Measurements from ENCODE around the gene RARG. TPM values are rescaled to one million over a fixed set of nuclear protein-coding genes. Genes with fewer than 3 reads are reported as not detected.

Gene RARG
- total RNA-seq, 1 donor from 2014 or later = 29.8 TPM

GRCh38 chr12:53221203-53222080 lies 10.6 kb downstream of the RARG start:
- TF ChIP-seq, protein P1, sequence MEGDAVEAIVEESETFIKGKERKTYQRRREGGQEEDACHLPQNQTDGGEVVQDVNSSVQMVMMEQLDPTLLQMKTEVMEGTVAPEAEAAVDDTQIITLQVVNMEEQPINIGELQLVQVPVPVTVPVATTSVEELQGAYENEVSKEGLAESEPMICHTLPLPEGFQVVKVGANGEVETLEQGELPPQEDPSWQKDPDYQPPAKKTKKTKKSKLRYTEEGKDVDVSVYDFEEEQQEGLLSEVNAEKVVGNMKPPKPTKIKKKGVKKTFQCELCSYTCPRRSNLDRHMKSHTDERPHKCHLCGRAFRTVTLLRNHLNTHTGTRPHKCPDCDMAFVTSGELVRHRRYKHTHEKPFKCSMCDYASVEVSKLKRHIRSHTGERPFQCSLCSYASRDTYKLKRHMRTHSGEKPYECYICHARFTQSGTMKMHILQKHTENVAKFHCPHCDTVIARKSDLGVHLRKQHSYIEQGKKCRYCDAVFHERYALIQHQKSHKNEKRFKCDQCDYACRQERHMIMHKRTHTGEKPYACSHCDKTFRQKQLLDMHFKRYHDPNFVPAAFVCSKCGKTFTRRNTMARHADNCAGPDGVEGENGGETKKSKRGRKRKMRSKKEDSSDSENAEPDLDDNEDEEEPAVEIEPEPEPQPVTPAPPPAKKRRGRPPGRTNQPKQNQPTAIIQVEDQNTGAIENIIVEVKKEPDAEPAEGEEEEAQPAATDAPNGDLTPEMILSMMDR (IDR thresholded peaks at IDR 0.05) = peak; percentile 7 to 19 (median 12)
- peak in 1 of 2 donors; percentile 85 for DNase-seq (ENCODE audit: low spot score in 2 of 2)
- peak overlapping the region; percentile 85 to 90 for H3K4me3 ChIP-seq

GRCh38 chr12:53220694-53221202 lies 11.3 kb downstream of the RARG start:
- TF ChIP-seq, protein P1 (IDR thresholded peaks at IDR 0.05) = no peak
- intact Hi-C loops (cut with DNase I) = loop anchor here (1.0 to 10.0 kb wide), 3 partner anchors 11 to 1176 kb away; partner anchors contain the start of gene ESPL1
- H3K36me3 ChIP-seq = no peaks in the 10 kb centered on the region
- no peaks in the 10 kb centered on the region for H3K9me3 ChIP-seq
- no peaks in the 10 kb centered on the region for H3K27me3 ChIP-seq
- H3K4me1 ChIP-seq = peaks cover 35 to 56% of the 10 kb centered on the region in 2 donors
- H3K27ac ChIP-seq = peak overlapping the region; percentile 92 to 96
- H3K4me3 ChIP-seq = peak overlapping the region; percentile 85 to 90
- peak; percentile 61 to 94 for DNase-seq (ENCODE audit: low spot score in 2 of 2)

More at GRCh38 chr12:53221203-53222080, 10.6 kb downstream of the RARG start:
- Histone ChIP-seq H3K4me1 (peaks cover 35 to 59% of the 10 kb centered on the region in 2 donors), H3K9me3 (no peaks in the 10 kb centered on the region), H3K27ac (peak overlapping the region; percentile 92 to 96), H3K36me3 (no peaks in the 10 kb centered on the region), H3K27me3 (no peaks in the 10 kb centered on the region)
- intact Hi-C loops (cut with DNase I) = loop anchor here (1.0 to 10.0 kb wide), 3 partner anchors 10 to 1177 kb away; partner anchors contain the start of gene ESPL1

DNA sequence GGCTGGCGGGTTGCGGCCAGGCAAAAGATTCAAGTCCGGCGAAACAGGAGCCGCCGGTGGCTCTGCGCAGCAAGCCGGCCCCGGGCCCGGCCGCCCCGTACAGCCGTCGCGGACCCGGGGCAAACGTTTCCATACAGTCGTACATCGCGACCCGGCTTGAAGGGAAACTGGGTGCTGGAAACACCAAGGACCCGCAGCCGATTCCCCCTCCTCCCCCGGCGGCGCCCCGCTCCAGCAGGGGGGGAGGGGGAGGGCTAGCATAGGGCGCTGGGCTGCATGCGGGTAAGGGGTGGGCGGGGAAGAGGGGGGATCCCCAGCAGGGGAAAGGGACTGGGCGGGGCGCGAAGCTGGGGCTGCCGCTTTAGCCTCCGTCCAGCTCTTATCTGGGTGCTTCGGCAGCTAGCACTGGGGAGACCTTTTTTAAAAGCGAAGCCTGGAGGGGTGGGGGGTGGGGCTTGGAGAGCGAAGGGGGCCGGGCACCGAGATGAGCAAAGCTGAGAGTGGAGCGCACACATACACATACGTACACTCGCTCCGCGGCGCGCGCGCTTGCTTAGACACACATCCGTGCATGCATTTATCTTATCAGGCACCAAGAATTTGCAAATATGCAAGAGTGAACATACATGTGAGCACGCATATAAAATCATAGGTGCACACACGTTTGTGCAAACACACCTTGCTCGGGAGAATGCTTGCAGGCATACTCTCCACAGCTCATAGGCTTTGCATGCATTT lies 11.9 kb downstream of the RARG start:
- H3K4me1 ChIP-seq = peaks cover 31 to 56% of the 10 kb centered on the region in 2 donors
- DNase-seq (ENCODE audit: low spot score in 2 of 2) = peak in 1 of 2 donors; percentile 82
- TF ChIP-seq, protein P1 (IDR thresholded peaks at IDR 0.05) = no peak
- peaks cover under 1 to 5% of the 10 kb centered on the region in 2 donors for H3K36me3 ChIP-seq
- peak overlapping the region; percentile 85 to 90 for H3K4me3 ChIP-seq
- intact Hi-C loops (cut with DNase I) = loop anchor here (2.0 to 10.0 kb wide), 3 partner anchors 49 to 1175 kb away; partner anchors contain the start of genes ESPL1 and PFDN5
- no peaks in the 10 kb centered on the region for H3K9me3 ChIP-seq
- peak overlapping the region; percentile 80 to 96 for H3K27ac ChIP-seq
- no peaks in the 10 kb centered on the region for H3K27me3 ChIP-seq

GRCh38 chr12:53219292-53219955 lies 12.6 kb downstream of the RARG start:
- Histone ChIP-seq H3K4me1 (peaks cover 27 to 49% of the 10 kb centered on the region in 2 donors), H3K36me3 (peaks cover 7 to 12% of the 10 kb centered on the region in 2 donors)
- intact Hi-C loops (cut with DNase I) = loop anchor here (2.0 kb wide), 1 partner anchor 75 kb away; the partner anchor contains the start of gene PFDN5

More at GRCh38 chr12:53219292-53219955, 12.6 kb downstream of the RARG start:
- no peaks in the 10 kb centered on the region for H3K27me3 ChIP-seq
- H3K4me3 ChIP-seq = peak overlapping the region; percentile 85 to 90
- H3K27ac ChIP-seq = peak overlapping the region; percentile 80 to 96
- H3K9me3 ChIP-seq = no peaks in the 10 kb centered on the region
- DNase-seq (ENCODE audit: low spot score in 2 of 2) = no peak
- TF ChIP-seq, protein P1 (IDR thresholded peaks at IDR 0.05) = no peak

All from ascending aorta (tissue), 2 donors.